ENCODE measurements around the gene SLC30A7.

The SLC30A7 gene

GRCh38 chr1:100988121-100988520, 92.2 kb downstream of the SLC30A7 start:
- DNase-seq = no peak

DNA sequence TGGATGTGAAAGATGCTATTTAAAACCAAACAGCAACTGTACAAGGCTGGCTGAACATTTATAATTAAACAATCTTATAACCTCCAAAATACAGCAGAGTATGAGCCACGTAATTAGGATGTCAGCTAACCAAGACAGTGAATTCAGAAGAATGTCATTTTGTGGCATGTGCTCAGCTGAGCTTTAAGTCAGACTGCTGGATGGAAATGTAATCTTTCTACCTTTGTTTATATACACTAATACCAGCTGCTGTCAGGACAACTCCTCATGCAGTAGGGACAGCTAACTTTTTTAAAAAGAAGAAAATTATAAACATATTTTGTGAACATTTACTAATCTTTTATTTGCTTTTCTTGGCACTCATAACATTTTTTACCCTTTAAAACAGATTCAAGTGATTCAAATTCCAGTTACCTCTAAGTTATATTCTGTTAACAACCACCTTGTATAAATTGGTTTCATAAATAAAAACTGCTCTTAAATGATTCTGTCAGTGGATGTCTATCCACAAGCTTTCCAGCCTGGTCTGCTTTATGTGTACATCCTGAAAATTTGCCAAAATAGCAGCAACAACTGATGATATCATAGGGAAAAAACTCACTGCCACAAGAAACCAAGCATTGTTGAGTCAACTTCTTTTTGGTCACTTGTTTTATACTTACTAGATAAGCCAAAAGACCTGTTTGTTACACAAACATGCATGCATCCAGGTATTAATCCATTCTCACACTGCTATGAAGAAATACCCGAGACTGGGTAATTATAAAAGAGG, 93.6 kb downstream of the SLC30A7 start:
- no peak for DNase-seq

- no peak for DNase-seq
These were observed 99.5 kb downstream of the SLC30A7 start for GRCh38 chr1:100995198-100995988.

DNA sequence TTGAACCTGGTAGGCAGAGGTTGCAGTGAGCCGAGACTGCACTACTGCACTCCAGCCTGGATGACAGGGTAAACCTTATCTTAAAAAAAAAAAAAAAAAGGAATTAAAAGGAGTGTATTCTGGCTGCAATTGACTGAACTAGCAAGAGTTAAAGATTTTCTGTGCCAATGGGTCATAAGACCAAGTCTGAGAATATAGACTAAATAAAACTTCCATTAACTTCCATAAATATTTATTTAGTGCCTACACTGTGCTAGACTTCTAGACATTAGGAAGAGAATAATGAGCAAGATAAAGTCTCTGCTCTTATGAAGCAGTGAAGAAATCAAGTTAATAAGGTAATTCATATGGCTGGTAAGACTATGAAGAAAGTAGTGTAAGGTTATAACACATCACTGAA, 102.5 kb downstream of the SLC30A7 start:
- DNase-seq = no peak

DNA sequence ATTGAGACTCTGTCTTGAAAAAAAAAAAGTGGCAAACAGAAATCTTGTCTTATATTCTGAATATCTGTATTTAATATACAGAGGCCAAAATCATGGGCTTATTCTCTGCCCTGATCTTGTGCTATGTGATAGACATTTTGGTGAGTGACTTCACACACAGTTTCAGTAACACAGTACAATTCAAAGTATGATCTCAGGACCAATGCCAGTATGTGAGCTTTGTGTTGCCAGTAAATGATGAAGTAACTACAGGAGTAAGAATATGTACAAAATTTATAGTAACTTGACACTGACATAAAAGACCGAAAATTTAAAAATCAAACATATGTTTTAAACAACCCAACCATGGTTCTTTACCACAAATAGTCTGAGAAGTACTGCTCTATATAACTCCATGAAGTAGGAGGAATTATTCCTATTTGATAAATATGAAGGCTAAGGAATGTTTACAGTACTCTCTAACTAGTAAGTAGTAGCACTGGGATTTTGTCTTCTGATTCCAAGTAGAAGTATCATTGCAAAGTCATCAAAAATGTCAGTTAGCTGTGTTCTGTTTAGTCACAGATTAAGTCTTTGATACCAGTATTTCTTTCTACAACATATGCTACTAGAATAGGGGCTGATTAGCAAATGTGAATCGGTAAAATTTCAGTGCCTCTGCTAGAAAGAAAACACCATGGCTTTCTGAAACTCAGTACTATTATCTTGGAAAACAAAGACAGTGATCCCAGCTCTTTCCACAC, 104.4 kb downstream of the SLC30A7 start:
- no peak for DNase-seq

DNA sequence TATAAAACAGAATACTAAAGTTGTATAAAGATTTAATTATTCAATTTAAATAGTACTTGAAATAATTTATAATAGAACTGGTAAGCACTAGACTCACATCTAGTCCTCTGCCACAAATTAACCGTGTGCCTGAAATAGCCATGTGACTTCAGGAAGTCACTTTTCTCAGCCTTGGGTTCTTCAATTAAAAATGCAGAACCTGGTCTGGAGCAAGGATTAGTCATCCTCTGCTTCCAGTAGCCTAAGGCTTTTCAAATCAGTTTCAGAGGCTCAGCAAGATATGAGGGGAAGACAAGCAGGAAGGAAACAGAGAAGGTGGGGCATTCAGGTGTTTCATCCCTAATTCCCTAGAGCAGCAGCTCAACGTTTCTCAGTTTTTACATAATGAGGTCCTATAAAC, 106.7 kb downstream of the SLC30A7 start:
- DNase-seq = no peak

DNA sequence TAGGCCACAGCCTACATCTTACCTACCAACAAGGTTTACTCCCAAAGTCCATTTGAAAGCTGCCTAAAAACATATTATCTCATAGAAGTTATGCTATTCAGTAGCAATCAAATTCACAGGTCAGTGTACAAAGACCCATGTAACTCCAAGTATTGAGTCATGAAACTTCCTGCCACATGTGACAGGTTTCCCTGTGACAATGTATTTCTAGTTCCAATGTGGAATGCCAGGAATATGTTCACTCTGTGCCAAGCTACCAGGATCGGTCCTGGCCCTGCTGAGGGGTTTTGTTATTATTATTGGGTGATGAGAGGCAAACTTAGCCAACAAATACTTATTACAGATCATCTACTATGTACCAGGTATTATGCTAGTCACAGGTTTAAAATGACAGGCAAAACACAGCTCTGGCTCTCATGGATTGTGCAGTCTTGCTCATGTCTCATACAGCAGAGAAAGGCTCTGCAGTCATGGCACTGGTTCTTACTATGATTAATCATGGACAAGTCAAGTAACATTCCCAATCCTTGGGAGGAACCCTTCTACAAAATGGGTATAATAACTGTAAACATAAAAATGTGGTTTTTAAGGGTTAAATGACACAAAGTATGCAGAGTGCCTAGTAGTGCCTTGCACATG, 107.2 kb downstream of the SLC30A7 start:
- DNase-seq = no peak

GRCh38 chr1:101004061-101004460, 108.2 kb downstream of the SLC30A7 start:
- DNase-seq = no peak

DNA sequence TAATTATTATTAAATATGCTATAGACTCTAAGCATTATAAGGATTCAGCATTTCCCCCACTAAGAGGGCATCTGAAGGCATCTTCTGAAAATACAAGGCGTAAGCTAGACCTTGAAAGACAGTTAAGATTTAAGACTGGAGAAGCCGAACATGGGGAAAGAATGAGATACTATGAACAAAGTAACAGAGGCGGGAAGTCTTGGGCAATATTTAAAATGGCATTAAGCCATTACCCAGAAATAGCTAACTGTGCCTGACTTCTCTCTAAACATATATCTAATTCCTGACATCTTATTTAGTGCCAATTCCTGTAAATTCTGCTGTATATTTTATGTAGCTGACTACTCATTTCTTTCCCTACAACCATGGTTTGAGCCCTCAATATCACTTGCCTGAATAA, 108.8 kb downstream of the SLC30A7 start:
- DNase-seq = no peak

DNA sequence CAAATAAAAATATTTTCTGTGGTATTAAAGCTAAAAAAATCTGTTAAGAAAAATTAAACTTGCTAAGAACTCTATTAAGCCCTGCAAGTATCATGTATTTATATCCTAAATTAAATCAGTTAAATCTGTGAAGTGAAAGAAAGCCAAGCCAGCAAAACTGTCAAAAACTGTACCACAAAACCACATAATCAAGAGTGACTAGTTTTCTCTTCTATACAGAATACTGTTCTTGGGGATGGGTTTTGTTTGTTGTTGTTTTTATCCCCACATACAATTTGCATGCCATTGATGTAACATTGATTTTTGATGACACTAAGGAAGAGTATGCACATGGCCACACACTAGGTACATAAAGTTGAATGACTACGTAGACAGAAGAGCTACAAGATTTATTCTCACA, 109.3 kb downstream of the SLC30A7 start:
- DNase-seq = no peak

DNA sequence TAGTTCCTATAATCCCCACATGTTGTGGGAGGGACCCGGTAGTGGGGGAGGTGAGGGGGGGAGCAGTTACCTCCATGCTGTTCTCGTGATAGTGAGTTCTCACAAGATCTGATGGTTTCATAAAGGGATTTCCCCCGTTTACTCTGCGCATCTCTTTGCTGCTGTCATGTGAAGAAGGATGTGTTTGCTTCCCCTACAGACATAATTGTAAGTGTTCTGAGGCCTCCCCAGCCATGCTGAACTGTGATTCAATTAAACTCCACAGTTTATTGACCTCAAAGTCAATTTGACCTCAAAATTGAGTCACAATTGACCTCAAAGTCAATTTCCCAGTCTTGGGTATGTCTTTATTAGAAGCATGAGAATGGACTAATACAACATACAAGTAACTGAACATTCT, 110.0 kb downstream of the SLC30A7 start:
- DNase-seq = no peak

DNA sequence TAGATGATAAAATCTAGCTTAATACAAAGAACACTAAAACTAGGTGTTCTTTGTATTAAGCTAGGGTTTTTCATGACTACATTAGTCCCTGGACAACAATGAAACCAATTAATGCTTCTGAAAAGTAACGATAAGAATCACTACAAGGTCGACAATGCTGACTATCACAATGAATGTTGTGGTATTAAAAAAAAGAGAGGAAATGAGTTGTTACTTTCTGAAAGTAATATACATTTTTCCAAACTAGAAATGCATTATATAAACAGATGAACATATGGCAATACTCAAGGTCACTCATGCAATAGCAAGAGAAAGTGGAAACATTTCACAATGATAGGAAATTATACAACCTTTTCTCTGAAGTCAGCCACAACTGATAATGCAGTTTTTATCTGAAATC, 110.7 kb downstream of the SLC30A7 start:
- DNase-seq = no peak

GRCh38 chr1:101008229-101008834, 112.4 kb downstream of the SLC30A7 start:
- DNase-seq = no peak

DNA sequence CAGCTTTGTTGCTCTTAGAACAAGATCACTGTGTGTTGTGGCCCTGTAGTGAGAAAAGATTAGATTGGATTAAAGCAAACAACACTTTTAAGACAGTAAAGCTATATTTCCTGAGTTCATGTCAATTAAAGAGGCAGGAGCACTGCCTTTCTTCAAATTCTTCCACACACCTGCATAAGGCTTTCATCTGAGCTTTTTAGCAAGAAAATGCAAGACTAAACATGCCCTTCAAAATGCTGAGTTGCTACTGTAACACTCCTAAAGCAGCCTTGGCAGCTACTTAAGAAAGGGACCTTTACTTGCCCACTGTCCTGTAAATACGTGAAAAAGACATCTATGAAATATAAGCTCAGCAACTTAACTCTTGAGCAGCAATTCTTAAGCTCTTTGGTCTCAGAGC, 117.9 kb downstream of the SLC30A7 start:
- no peak for DNase-seq

DNA sequence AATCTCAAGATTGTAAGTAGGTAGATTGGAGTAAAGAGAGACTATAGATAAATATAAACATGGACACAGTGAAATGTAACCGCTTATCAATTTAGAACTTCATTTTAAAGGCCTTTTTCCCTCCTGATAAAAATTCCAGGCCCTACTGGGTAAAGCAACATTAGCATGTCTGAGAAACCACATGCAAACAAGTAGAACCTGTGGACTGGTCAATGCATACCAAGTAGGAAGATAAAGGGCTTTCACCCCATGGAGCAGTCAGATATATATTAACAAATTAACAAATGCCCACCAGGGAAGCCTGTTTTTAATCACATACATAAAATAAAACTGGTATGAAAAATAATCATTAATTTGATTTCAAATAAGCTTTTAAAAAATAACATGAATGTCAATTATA, 121.6 kb downstream of the SLC30A7 start:
- DNase-seq = no peak

DNA sequence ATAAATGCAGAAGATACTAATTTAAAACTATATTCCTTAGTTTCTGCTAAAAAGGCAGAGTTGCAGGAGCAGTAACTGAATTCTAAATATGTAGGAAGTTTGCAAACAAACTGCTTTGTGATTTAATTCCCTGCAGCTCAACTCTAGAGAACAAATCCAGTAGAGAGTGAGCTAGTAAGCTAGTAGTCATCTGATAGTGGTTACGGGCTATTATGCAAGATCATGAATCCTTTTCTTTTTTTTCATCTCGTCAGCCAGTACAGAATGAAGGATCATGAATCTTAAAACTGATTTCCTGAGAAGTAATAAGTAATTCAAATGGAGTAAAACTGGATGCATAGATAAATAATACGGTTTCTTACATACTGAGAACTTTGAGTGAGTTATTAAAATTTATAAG, 126.4 kb downstream of the SLC30A7 start:
- DNase-seq = no peak

GRCh38 chr1:101025283-101025656, 129.4 kb downstream of the SLC30A7 start:
- peak; percentile 5 to 18 for DNase-seq

GRCh38 chr1:101025657-101026429, 130.0 kb downstream of the SLC30A7 start, which contains the start of gene DPH5:
Gene DPH5 (minus strand): TSS chr1:101025784. CDS start chr1:101025443, 341 bp downstream.
- DNase-seq = peak; percentile 90

DNA sequence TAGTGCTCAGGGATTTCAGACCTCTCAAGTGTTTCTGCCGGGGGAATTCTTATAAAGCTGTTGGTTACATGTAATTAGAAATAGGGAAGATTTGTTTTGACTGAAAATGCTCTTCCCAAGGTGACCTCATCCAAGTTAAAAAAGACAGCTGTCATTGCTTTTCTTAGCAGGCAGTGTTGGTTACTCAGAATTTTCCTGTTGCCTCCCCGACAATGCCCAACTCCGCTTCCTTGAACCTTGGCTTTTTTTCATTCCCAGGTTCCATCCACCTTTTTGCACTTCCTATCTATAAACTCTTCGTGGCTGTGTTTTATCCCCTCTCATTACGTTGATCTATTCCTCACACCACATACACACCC, 130.5 kb downstream of the SLC30A7 start:
- DNase-seq = no peak

- DNase-seq = no peak
These were observed 131.4 kb downstream of the SLC30A7 start for GRCh38 chr1:101027194-101027772.

- DNase-seq = no peak
These were observed 132.6 kb downstream of the SLC30A7 start for GRCh38 chr1:101028466-101028865.

- no peak for DNase-seq
These were observed 133.3 kb downstream of the SLC30A7 start for GRCh38 chr1:101029184-101029583.
